HG03439 (cell line): ENCODE measurements around the gene RBM8A.

ENCODE experiments used
- ATAC-seq: cut with Tn5 transposase; IDR thresholded peaks from one replicate; pipeline ENCODE4 v1.9.1; 2021; ENCODE audit warnings: mild to moderate bottlenecking, moderate library complexity; ENCODE audit not compliant: unreplicated experiment

Gene RBM8A

DNA sequence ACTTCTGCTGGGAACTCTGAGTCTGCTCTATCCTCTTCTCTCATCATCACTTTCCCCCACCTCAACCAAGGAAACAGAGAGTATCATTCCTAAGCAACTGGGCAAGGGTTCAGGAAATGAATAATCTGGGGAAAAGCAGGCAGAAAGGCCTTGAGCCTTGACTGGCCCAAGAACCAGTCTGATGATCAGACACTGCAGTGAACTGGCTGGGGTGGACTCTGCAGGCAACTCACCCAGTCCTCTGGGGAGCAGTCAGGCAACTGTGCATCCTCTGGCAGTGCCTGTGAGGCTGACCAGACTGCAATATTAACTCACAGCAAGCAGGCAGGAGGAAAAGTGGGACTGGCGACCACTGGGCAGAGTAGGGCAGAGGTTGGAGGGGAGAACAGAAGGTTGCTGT, 42.6 kb downstream of the RBM8A start:
- ATAC-seq, result no peak

DNA sequence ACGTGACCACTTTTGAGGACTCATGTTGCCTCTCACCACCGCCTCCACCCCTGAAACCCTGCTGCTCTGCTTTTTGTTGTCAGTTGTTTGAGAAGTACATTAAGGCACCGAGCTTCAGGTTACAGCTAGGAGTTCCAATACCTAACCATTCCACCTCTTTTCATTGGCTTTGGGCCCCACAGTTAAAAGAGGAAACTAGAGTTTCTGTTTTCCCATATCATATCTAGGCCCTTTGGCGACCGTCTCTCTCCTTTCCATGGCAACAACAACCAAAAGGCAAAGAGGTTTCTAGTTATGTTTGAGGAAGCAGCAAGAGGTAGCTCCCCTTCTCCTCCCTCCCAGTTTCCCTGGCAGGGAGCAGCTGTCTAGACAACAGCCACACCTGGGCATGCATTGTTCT, 47.5 kb downstream of the RBM8A start:
- ATAC-seq, result no peak

- ATAC-seq, result no peak
These were observed 48.6 kb downstream of the RBM8A start for GRCh38 chr1:145878724-145879123.

DNA sequence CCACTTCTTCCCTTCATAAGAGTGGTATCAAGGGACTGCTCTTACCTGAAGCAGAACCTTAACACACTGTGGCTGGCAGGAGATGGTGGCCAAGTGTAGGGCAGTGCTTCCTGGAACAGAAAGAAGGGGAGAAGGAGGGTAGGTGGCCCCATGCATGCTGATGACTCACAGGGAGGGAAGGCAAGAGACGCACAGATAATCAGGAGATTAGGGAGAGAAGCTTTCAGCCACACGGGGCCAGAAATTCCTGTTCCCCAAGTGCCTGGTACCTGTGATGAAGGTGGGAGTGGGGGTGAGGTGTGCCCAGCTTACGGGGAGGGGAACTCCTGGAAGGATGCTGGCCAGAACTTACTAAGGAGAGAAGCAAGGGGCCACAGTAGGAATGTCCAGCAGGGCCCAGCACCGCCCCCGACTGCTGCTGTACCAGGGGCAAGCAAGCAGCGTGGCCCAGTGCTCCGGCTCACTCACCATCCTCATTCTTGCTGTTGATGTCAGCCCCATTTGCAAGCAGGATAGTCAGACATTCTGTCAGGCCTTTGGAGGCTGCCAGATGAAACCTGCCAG, 49.3 kb downstream of the RBM8A start:
- no peak for ATAC-seq

DNA sequence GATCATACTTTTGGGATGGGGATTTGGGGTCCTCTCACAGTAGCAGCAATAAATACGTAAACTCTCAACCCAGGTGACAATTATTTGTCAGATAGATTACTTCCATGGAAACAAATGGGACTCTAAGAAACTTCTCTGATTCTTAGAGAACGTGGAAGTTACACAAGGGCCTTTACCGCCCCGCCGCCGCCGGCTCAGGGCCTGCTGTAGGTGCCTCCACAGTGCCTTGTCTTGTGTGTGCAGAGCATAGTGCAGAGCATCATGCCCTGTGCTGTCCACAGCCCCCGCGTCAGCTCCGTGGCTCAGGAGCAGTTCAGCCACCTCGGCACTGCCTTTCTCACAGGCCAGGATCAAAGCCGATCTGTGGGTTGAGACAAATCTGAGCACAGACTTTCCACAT, 52.6 kb downstream of the RBM8A start:
- no peak for ATAC-seq

DNA sequence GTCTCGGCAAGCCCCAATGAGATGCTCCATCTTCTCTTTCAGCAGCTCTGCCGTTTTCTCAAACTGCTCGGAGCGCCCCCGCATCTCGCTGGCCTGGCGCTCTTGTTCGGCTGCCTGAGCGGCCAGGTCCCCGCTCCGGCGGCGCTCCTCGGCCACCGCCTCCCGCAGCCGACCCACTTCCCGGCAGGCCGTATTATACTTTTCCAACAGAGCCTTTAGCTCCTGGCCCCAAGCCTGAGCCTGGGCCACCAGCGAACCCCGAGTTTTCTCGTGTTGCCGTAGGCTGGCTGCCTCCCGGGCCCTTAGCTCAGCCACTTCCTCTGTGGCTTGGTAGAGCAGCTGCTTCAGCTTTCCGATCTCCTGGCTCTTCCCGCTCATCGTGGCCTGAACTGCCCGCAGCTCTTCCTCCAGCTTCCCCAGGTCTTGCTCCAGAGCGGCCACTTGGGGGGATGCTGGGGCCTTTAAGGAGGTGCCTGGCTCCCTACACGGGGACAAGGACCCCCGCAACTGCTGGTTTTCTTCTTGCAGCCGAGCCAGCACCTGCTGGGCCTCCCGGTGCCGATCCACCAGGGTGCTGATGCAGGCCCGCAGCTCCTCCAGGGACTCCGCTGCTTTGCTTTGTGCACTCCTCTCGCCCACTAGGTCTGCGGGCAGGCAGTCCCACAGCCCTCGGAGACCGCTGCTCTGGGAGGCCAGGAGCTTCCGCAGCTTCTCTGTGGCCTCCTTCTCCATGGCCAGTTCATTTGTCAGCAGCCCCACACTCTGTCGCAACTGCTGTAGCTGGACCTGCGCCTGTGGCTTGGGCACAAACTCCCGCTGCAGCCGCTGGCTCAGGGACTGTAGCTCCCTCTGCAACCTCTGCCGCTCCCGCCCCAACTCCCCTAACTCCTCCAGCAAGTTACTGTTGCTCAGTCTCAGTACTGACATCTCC, 55.0 kb downstream of the RBM8A start:
- ATAC-seq, result no peak
